Liver (tissue), 9 donors: ENCODE measurements around the gene CRISPLD2. TPM values are rescaled to one million over a fixed set of nuclear protein-coding genes. Genes with fewer than 3 reads are reported as not detected.
A peak's percentile ranks its signal among the peaks of the same experiment; 100 is the strongest.

Experiments
- DNase-seq: peaks from one replicate; pipeline ENCODE4 v3.0.0-alpha.2; 2017; ENCODE audit warnings: low spot score
- H3K27ac ChIP-seq, 2 donors: one replicate each; pipeline ENCODE4 v1.7.0; 2013; ENCODE audit warnings: inconsistent platforms in 2 of 2, low read length in 2 of 2, control low read depth in 1 of 2, low read depth in 1 of 2, mild to moderate bottlenecking in 1 of 2
- H3K27me3 ChIP-seq, 4 donors: one replicate each; pipeline versions ENCODE4 v1.6.1 to v1.7.0; 2013; ENCODE audit warnings: low read length in 3 of 4, inconsistent platforms in 1 of 4, mild to moderate bottlenecking in 1 of 4, moderate library complexity in 1 of 4; ENCODE audit not compliant: control insufficient read depth in 4 of 4, insufficient read depth in 4 of 4
- H3K36me3 ChIP-seq, 4 donors: one replicate each; pipeline versions ENCODE4 v1.6.1 to v1.7.0; 2013; ENCODE audit warnings: low read length in 3 of 4, mild to moderate bottlenecking in 3 of 4, low read depth in 1 of 4, moderate library complexity in 1 of 4; ENCODE audit not compliant: control insufficient read depth in 4 of 4, insufficient read depth in 3 of 4
- H3K4me1 ChIP-seq, 4 donors: one replicate each; pipeline versions ENCODE4 v1.6.1 to v1.7.0; 2013; ENCODE audit warnings: low read length in 3 of 4, mild to moderate bottlenecking in 3 of 4, moderate library complexity in 1 of 4; ENCODE audit not compliant: control insufficient read depth in 4 of 4, insufficient read depth in 4 of 4
- H3K4me3 ChIP-seq, 3 donors: one replicate each; pipeline versions ENCODE4 v1.6.1 to v1.7.0; 2013; ENCODE audit warnings: low read length in 3 of 3, control low read depth in 1 of 3, low read depth in 1 of 3, mild to moderate bottlenecking in 1 of 3
- H3K9ac ChIP-seq, 2 donors: one replicate each; pipeline ENCODE4 v1.7.0; 2013; ENCODE audit warnings: low read length in 2 of 2, mild to moderate bottlenecking in 2 of 2, moderate library complexity in 2 of 2, control low read depth in 1 of 2, low read depth in 1 of 2
- H3K9me3 ChIP-seq, 4 donors: one replicate each; pipeline versions ENCODE4 v1.6.1 to v1.7.0; 2013; ENCODE audit warnings: low read length in 3 of 4; ENCODE audit not compliant: control insufficient read depth in 4 of 4
- ATF3 ChIP-seq: IDR thresholded peaks from 2 replicates; pipeline ENCODE4 v1.6.1; 2016; ENCODE audit warnings: antibody characterized with exemption
- CTCF ChIP-seq: fragments of 150-350 bp; IDR thresholded peaks from 2 replicates; pipeline ENCODE4 v1.5.1; 2017; ENCODE audit warnings: improper control_type of control experiment, low read depth, low read length; ENCODE audit not compliant: missing input control
- EGR1 ChIP-seq, 2 donors: IDR thresholded peaks; 2 replicates each; pipeline ENCODE4 v1.6.1; 2016 to 2018; ENCODE audit warnings: antibody characterized with exemption in 2 of 2, low read depth in 2 of 2
- FOXA1 ChIP-seq: IDR thresholded peaks from 2 replicates; pipeline ENCODE4 v1.6.1; 2016; ENCODE audit warnings: antibody characterized with exemption
- FOXA2 ChIP-seq: IDR thresholded peaks from 2 replicates; pipeline ENCODE4 v1.6.1; 2016; ENCODE audit warnings: antibody characterized with exemption
- GABPA ChIP-seq, 2 donors: IDR thresholded peaks in 1 of 2; conservative IDR thresholded peaks in 1 of 2; 2 replicates each; pipeline ENCODE4 v1.6.1; 2016; ENCODE audit warnings: antibody characterized with exemption in 2 of 2, mild to moderate bottlenecking in 1 of 2, moderate library complexity in 1 of 2
- HNF4A ChIP-seq, 2 donors: conservative IDR thresholded peaks; 2 replicates each; pipeline ENCODE4 v1.6.1; 2016; ENCODE audit warnings: antibody characterized with exemption in 2 of 2, mild to moderate bottlenecking in 2 of 2
- JUND ChIP-seq, 2 donors: IDR thresholded peaks; 2 replicates each; pipeline ENCODE4 v1.6.1; 2016; ENCODE audit warnings: antibody characterized with exemption in 2 of 2
- NR2F2 ChIP-seq: IDR thresholded peaks from 2 replicates; pipeline ENCODE4 v1.6.1; 2016; ENCODE audit warnings: antibody characterized with exemption
- RAD21 ChIP-seq, 2 donors: IDR thresholded peaks; 2 replicates each; pipeline ENCODE4 v1.6.1; 2016; ENCODE audit warnings: antibody characterized with exemption in 2 of 2, mild to moderate bottlenecking in 2 of 2
- RXRA ChIP-seq, 2 donors: IDR thresholded peaks; 2 replicates each; pipeline ENCODE4 v1.6.1; 2017 to 2018; ENCODE audit warnings: antibody characterized with exemption in 2 of 2, mild to moderate bottlenecking in 1 of 2
- SP1 ChIP-seq: IDR thresholded peaks from 2 replicates; pipeline ENCODE4 v1.6.1; 2018; ENCODE audit warnings: antibody characterized with exemption, mild to moderate bottlenecking
- TAF1 ChIP-seq: conservative IDR thresholded peaks from 2 replicates; pipeline ENCODE4 v1.6.1; 2016; ENCODE audit warnings: antibody characterized with exemption, mild to moderate bottlenecking
- ZBTB33 ChIP-seq: IDR thresholded peaks from 2 replicates; pipeline ENCODE4 v1.6.1; 2016; ENCODE audit warnings: antibody characterized with exemption
- WGBS: extraction: QIAGEN DNeasy Blood & Tissue Kit; methylation state at CpG from one replicate; pipeline ENCODE4 v1.1.7; 2013; 5-methylcytosine and 5-hydroxymethylcytosine counted together
- polyA plus RNA-seq, 2 donors: library from polyadenylated mRNA; stranded (reverse) in 1 of 2; unstranded in 1 of 2; fragments of 200-250 nt in 1 of 2; fragments of >200 nt in 1 of 2; fragmentation: Nextera tagmentation in 1 of 2; extraction: Ambion mirVana in 1 of 2; gene quantifications; one replicate each; pipeline versions ENCODE4 v1.2.1 to v1.2.3, GENCODE V29; 2013 to 2015
- total RNA-seq, 2 donors: library from RNA; depleted of rRNA; stranded (reverse); fragments of >200 nt; gene quantifications; one replicate each; pipeline ENCODE4 v1.2.3, GENCODE V29; 2014
- TF ChIP-seq, protein P1 (sequence below): IDR thresholded peaks from 2 replicates; pipeline ENCODE4 v1.6.1; 2016; ENCODE audit warnings: antibody characterized with exemption, mild to moderate bottlenecking
- donor health status: healthy.
- donor health status: healthy.
- donor health status: healthy.
- donor health status: healthy.
- donor health status: healthy.

Gene CRISPLD2
- total and polyA plus RNA-seq, 4 donors: 2.6 to 14.8 (median 4.1) TPM

GRCh38 chr16:84794626-84795025, 25.2 kb upstream of the CRISPLD2 start:
- no peaks in the 10 kb centered on the region for H3K4me1 ChIP-seq
- no peaks in the 10 kb centered on the region for H3K36me3 ChIP-seq
- no peak overlapping the region for H3K4me3 ChIP-seq
- WGBS: 90% methylated on average over 19 of the region's 19 CpGs
- H3K27me3 ChIP-seq: no peaks in the 10 kb centered on the region
- no peak overlapping the region for H3K9ac ChIP-seq
- H3K9me3 ChIP-seq: no peaks in the 10 kb centered on the region
- no peak overlapping the region for H3K27ac ChIP-seq
- TF ChIP-seq RXRA (IDR thresholded peaks at IDR 0.05): no peak
- DNase-seq: no peak

GRCh38 chr16:84795329-84796053, 24.3 kb upstream of the CRISPLD2 start:
- WGBS: 86% methylated on average over 22 of the region's 22 CpGs
- H3K9ac ChIP-seq: no peak overlapping the region
- H3K27ac ChIP-seq: peak overlapping the region in 1 of 2 donors; percentile 46
- TF ChIP-seq TAF1 (no peak), EGR1 (IDR thresholded peaks at IDR 0.05; ENCODE audit: low read depth in 2 of 2) (no peak), NR2F2 (peak; percentile 87), JUND (IDR thresholded peaks at IDR 0.05) (no peak), RAD21 (IDR thresholded peaks at IDR 0.05) (no peak), HNF4A (conservative IDR thresholded peaks at IDR 0.05) (no peak), FOXA1 (no peak), GABPA (IDR thresholded peaks at IDR 0.05 in 1 of 2, conservative IDR thresholded peaks at IDR 0.05 in 1 of 2) (no peak), CTCF (no peak), ZBTB33 (no peak), RXRA (IDR thresholded peaks at IDR 0.05) (peak in 1 of 2 donors; percentile 25), SP1 (peak; percentile 32), FOXA2 (no peak), ATF3 (no peak)
- TF ChIP-seq, protein P1, sequence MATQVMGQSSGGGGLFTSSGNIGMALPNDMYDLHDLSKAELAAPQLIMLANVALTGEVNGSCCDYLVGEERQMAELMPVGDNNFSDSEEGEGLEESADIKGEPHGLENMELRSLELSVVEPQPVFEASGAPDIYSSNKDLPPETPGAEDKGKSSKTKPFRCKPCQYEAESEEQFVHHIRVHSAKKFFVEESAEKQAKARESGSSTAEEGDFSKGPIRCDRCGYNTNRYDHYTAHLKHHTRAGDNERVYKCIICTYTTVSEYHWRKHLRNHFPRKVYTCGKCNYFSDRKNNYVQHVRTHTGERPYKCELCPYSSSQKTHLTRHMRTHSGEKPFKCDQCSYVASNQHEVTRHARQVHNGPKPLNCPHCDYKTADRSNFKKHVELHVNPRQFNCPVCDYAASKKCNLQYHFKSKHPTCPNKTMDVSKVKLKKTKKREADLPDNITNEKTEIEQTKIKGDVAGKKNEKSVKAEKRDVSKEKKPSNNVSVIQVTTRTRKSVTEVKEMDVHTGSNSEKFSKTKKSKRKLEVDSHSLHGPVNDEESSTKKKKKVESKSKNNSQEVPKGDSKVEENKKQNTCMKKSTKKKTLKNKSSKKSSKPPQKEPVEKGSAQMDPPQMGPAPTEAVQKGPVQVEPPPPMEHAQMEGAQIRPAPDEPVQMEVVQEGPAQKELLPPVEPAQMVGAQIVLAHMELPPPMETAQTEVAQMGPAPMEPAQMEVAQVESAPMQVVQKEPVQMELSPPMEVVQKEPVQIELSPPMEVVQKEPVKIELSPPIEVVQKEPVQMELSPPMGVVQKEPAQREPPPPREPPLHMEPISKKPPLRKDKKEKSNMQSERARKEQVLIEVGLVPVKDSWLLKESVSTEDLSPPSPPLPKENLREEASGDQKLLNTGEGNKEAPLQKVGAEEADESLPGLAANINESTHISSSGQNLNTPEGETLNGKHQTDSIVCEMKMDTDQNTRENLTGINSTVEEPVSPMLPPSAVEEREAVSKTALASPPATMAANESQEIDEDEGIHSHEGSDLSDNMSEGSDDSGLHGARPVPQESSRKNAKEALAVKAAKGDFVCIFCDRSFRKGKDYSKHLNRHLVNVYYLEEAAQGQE: peak; percentile 70
- no peaks in the 10 kb centered on the region for H3K4me1 ChIP-seq
- H3K9me3 ChIP-seq: no peaks in the 10 kb centered on the region
- no peaks in the 10 kb centered on the region for H3K36me3 ChIP-seq
- DNase-seq: no peak
- H3K4me3 ChIP-seq: no peak overlapping the region
- no peaks in the 10 kb centered on the region for H3K27me3 ChIP-seq
